GM12878 (cell line): Measurements from ENCODE around the gene TMEM212. TPM values are rescaled to one million over a fixed set of nuclear protein-coding genes. Genes with fewer than 3 reads are reported as not detected.

Experiments
- ATAC-seq: fragments of 200-7000 bp; cut with Tn5 transposase; 3 replicates; pipeline ENCODE4 v1.9.1; 2020; ENCODE audit warnings: mild to moderate bottlenecking, moderate library complexity
- BruUV-seq: library from RNA; stranded (reverse); fragments of 400-500 nt; replicated peaks from 2 replicates; lab custom pipeline; 2021; lab: Mats Ljungman, UMichigan
- CTCF ChIA-PET: fragments of 300-600 bp; sonication (Branson Sonifier 250); formaldehyde crosslinking; extraction: SDS; loops from one replicate; lab custom pipeline; 2021; ENCODE audit warnings: inconsistent platforms; lab: Yijun Ruan, JAX
- POLR2A ChIA-PET: fragments of 350-600 bp; formaldehyde crosslinking; extraction: SDS; loops from one replicate; lab custom pipeline; 2021; ENCODE audit warnings: inconsistent platforms; lab: Charles Lee
- RAD21 ChIA-PET: fragments of 300-600 bp; sonication (Branson Sonifier 250); formaldehyde crosslinking; loops from one replicate; lab custom pipeline; 2023; ENCODE audit warnings: antibody characterized with exemption; ENCODE audit not compliant: unreplicated experiment; lab: Charles Lee
- SMC1A ChIA-PET: fragments of 300-600 bp; sonication (Branson Sonifier 250); formaldehyde crosslinking; loops from one replicate; lab custom pipeline; 2023; ENCODE audit not compliant: unreplicated experiment, uncharacterized antibody; lab: Charles Lee
- DNase-seq: peaks from one replicate; pipeline ENCODE4 v3.0.0-alpha.2; 2011; ENCODE audit warnings: low read depth, low spot score
- FAIRE-seq: peaks from 3 replicates; lab custom pipeline; 2011; peaks lifted over from hg19 to GRCh38; lab: Jason Lieb, UNC
- H2AFZ ChIP-seq: 2 replicates; pipeline ENCODE4 v1.6.0; 2011; ENCODE audit warnings: low read depth, low read length, control low read depth; ENCODE audit not compliant: control insufficient read depth
- H3K27ac ChIP-seq: 2 replicates; pipeline ENCODE4 v1.5.1; 2011; ENCODE audit warnings: control low read depth; ENCODE audit not compliant: control insufficient read depth, insufficient read depth
- H3K27me3 ChIP-seq, 2 experiments: replicated peaks in 1 of 2; 2 replicates each; pipeline versions ENCODE4 v1.6.0 to v1.6.1; 2011; ENCODE audit warnings: low read length in 1 of 2; ENCODE audit not compliant: control insufficient read depth in 2 of 2, insufficient read depth in 2 of 2
- H3K36me3 ChIP-seq, 2 experiments: 2 replicates each; pipeline ENCODE4 v1.5.1; 2011; ENCODE audit warnings: low read length in 1 of 2; ENCODE audit not compliant: control insufficient read depth in 2 of 2, insufficient read depth in 2 of 2
- H3K4me1 ChIP-seq: 2 replicates; pipeline ENCODE4 v1.6.1; 2011; ENCODE audit warnings: mild to moderate bottlenecking, low read length, moderate library complexity, mixed read lengths; ENCODE audit not compliant: control insufficient read depth, insufficient read depth
- H3K4me2 ChIP-seq: 2 replicates; pipeline ENCODE4 v1.6.0; 2011; ENCODE audit warnings: control low read depth; ENCODE audit not compliant: control insufficient read depth, insufficient read depth
- H3K4me3 ChIP-seq: fragments of 200-600 bp; sonication (generic); 2 replicates; pipeline ENCODE4 v1.5.1; 2016
- H3K79me2 ChIP-seq: 2 replicates; pipeline ENCODE4 v1.6.0; 2011; ENCODE audit warnings: low read length; ENCODE audit not compliant: control insufficient read depth, insufficient read depth
- H3K9ac ChIP-seq: 2 replicates; pipeline ENCODE4 v1.8.0; 2011; ENCODE audit warnings: low read length, control low read depth, mixed read lengths; ENCODE audit not compliant: control insufficient read depth, insufficient read depth
- H3K9me3 ChIP-seq: replicated peaks from 3 replicates; pipeline ENCODE4 v1.5.1; 2011; ENCODE audit warnings: mild to moderate bottlenecking, low read length; ENCODE audit not compliant: control insufficient read depth, insufficient read depth
- H4K20me1 ChIP-seq: 2 replicates; pipeline ENCODE4 v1.6.0; 2011; ENCODE audit not compliant: control insufficient read depth, insufficient read depth
- CBFB ChIP-seq: IDR thresholded peaks from 2 replicates; pipeline ENCODE4 v1.6.1; 2016; ENCODE audit warnings: antibody characterized with exemption, low read depth
- FOXM1 ChIP-seq: IDR thresholded peaks from 2 replicates; pipeline ENCODE4 v1.6.1; 2012; ENCODE audit warnings: low read depth, mild to moderate bottlenecking, inconsistent platforms, low read length, moderate library complexity
- HCFC1 ChIP-seq: fragments of 150-350 bp; IDR thresholded peaks from 2 replicates; pipeline ENCODE4 v1.6.1; 2014; ENCODE audit warnings: low read length
- ZBED1 ChIP-seq: IDR thresholded peaks from 2 replicates; pipeline ENCODE4 v1.6.1; 2016; ENCODE audit warnings: borderline replicate concordance
- WGBS: methylation state at CpG from one replicate; pipeline ENCODE4 v1.1.6; 2016; ENCODE audit warnings: low lambda C conversion rate; ENCODE audit not compliant: insufficient replicate concordance, insufficient coverage; ENCODE audit errors: missing lambda C conversion rate; 5-methylcytosine and 5-hydroxymethylcytosine counted together
- in situ Hi-C: fragments of 300-500 bp; cut with MboI; formaldehyde crosslinking; loops from 9 replicates; pipeline ENCODE4 v1.14.3; 2018; ENCODE audit warnings: mixed read lengths
- intact Hi-C: fragments of 100-400 bp; cut with micrococcal nuclease; formaldehyde crosslinking; loops from one replicate; pipeline ENCODE4 v1.14.2; 2022; ENCODE audit not compliant: unreplicated experiment
- polyA plus RNA-seq, 11 experiments: library from polyadenylated mRNA; depleted of rRNA in 4 of 11; unstranded in 6 of 11; stranded (reverse) in 5 of 11; fragments of >200 nt; fragmentation: Nextera tagmentation in 4 of 11; fragmentation: Illumina TruSeq in 1 of 11; extraction: Ambion mirVana in 4 of 11; extraction: Trizol in 1 of 11; gene quantifications; 1 replicate in 1 of 11; 2 replicates in 10 of 11; pipeline versions ENCODE4 v1.2.1 to v1.2.3, GENCODE V29; 2011 to 2016; ENCODE audit warnings: inconsistent platforms in 2 of 11, missing spikeins in 2 of 11, low read depth in 1 of 11
- total RNA-seq, 4 experiments: library from RNA; depleted of rRNA in 3 of 4; stranded (reverse); fragments of >200 nt in 3 of 4; fragmentation: Illumina TruSeq in 1 of 4; extraction: Trizol in 1 of 4; gene quantifications; 2 replicates each; pipeline versions ENCODE4 v1.2.1 to v1.2.3, GENCODE V29; 2013 to 2021
- TF ChIP-seq, protein P1 (sequence below): IDR thresholded peaks from 2 replicates; pipeline ENCODE4 v1.6.1; 2011; ENCODE audit warnings: borderline replicate concordance, low read depth, mild to moderate bottlenecking, moderate library complexity, mixed read lengths, low read length; ENCODE audit not compliant: insufficient read depth; ENCODE audit errors: extremely low read length
- TF ChIP-seq, protein P2 (sequence below): fragments of 450-650 bp; IDR thresholded peaks from 2 replicates; pipeline ENCODE4 v1.6.1; 2017; ENCODE audit warnings: mild to moderate bottlenecking
- TF ChIP-seq, protein P3 (sequence below): fragments of 450-650 bp; IDR thresholded peaks from 2 replicates; pipeline ENCODE4 v1.6.1; 2017; ENCODE audit warnings: low read depth, mild to moderate bottlenecking, moderate library complexity
- TF ChIP-seq, protein P4 (sequence below): fragments of 450-650 bp; IDR thresholded peaks from 2 replicates; pipeline ENCODE4 v1.6.1; 2016; ENCODE audit warnings: mild to moderate bottlenecking, moderate library complexity, borderline replicate concordance

TMEM212 gene
- total and polyA plus RNA-seq, 10 of the 15 experiments (the other 5 are each of a cell fraction or from before 2014, with no cell fraction given) = not detected

DNA sequence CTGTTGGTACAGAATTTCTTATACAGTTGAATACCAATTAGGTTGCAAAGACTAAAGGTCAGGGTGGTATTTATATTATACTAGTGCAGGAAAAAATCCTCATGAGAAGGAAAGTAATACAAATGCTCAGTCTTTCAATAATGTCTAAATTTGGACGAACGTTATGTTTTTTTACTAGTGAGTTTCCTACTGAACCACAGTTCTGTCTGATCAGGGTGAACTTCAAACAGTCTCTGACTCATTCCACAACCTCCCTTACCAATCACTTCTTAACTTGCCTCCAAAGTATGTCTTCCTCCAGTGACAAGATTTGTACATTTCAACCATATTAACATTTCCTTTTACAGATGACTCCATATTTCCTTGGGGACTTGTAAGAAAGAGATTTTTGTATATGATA is 3.4 kb downstream of the TMEM212 start:
- no peaks in the 10 kb centered on the region for H3K9me3 ChIP-seq
- RAD21 ChIA-PET = interaction anchor here (1.0 kb wide), 1 partner anchor 13 kb away, joined by 4 read pairs; no protein-coding TSS in a partner anchor
- TF ChIP-seq HCFC1 (no peak), CBFB (no peak), FOXM1 (peak; percentile 84), ZBED1 (peak; percentile 75; the same call in 1 of the 2 replicates)
- TF ChIP-seq, protein P1, sequence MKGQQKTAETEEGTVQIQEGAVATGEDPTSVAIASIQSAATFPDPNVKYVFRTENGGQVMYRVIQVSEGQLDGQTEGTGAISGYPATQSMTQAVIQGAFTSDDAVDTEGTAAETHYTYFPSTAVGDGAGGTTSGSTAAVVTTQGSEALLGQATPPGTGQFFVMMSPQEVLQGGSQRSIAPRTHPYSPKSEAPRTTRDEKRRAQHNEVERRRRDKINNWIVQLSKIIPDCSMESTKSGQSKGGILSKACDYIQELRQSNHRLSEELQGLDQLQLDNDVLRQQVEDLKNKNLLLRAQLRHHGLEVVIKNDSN = no peak
- TF ChIP-seq, protein P2, sequence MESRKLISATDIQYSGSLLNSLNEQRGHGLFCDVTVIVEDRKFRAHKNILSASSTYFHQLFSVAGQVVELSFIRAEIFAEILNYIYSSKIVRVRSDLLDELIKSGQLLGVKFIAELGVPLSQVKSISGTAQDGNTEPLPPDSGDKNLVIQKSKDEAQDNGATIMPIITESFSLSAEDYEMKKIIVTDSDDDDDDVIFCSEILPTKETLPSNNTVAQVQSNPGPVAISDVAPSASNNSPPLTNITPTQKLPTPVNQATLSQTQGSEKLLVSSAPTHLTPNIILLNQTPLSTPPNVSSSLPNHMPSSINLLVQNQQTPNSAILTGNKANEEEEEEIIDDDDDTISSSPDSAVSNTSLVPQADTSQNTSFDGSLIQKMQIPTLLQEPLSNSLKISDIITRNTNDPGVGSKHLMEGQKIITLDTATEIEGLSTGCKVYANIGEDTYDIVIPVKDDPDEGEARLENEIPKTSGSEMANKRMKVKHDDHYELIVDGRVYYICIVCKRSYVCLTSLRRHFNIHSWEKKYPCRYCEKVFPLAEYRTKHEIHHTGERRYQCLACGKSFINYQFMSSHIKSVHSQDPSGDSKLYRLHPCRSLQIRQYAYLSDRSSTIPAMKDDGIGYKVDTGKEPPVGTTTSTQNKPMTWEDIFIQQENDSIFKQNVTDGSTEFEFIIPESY = no peak
- TF ChIP-seq, protein P3, sequence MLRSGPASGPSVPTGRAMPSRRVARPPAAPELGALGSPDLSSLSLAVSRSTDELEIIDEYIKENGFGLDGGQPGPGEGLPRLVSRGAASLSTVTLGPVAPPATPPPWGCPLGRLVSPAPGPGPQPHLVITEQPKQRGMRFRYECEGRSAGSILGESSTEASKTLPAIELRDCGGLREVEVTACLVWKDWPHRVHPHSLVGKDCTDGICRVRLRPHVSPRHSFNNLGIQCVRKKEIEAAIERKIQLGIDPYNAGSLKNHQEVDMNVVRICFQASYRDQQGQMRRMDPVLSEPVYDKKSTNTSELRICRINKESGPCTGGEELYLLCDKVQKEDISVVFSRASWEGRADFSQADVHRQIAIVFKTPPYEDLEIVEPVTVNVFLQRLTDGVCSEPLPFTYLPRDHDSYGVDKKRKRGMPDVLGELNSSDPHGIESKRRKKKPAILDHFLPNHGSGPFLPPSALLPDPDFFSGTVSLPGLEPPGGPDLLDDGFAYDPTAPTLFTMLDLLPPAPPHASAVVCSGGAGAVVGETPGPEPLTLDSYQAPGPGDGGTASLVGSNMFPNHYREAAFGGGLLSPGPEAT = peak; percentile 70; the same call in 1 of the 2 replicates
- TF ChIP-seq, protein P4, sequence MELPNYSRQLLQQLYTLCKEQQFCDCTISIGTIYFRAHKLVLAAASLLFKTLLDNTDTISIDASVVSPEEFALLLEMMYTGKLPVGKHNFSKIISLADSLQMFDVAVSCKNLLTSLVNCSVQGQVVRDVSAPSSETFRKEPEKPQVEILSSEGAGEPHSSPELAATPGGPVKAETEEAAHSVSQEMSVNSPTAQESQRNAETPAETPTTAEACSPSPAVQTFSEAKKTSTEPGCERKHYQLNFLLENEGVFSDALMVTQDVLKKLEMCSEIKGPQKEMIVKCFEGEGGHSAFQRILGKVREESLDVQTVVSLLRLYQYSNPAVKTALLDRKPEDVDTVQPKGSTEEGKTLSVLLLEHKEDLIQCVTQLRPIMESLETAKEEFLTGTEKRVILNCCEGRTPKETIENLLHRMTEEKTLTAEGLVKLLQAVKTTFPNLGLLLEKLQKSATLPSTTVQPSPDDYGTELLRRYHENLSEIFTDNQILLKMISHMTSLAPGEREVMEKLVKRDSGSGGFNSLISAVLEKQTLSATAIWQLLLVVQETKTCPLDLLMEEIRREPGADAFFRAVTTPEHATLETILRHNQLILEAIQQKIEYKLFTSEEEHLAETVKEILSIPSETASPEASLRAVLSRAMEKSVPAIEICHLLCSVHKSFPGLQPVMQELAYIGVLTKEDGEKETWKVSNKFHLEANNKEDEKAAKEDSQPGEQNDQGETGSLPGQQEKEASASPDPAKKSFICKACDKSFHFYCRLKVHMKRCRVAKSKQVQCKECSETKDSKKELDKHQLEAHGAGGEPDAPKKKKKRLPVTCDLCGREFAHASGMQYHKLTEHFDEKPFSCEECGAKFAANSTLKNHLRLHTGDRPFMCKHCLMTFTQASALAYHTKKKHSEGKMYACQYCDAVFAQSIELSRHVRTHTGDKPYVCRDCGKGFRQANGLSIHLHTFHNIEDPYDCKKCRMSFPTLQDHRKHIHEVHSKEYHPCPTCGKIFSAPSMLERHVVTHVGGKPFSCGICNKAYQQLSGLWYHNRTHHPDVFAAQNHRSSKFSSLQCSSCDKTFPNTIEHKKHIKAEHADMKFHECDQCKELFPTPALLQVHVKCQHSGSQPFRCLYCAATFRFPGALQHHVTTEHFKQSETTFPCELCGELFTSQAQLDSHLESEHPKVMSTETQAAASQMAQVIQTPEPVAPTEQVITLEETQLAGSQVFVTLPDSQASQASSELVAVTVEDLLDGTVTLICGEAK = no peak; the same call in 1 of the 2 replicates

More for the DNA sequence above, 3.4 kb downstream of the TMEM212 start:
- no TSS peak for BruUV-seq
- Histone ChIP-seq H3K27ac (no peak overlapping the region), H3K27me3 (no peaks in the 10 kb centered on the region), H4K20me1 (no peaks in the 10 kb centered on the region), H3K9ac (no peak overlapping the region), H2AFZ (no peak overlapping the region; the same call in 1 of the 2 replicates), H3K36me3 (no peaks in the 10 kb centered on the region), H3K79me2 (no peaks in the 10 kb centered on the region), H3K4me3 (no peak overlapping the region), H3K4me1 (peaks cover 13% of the 10 kb centered on the region), H3K4me2 (0 out of 2 replicates have a peak overlapping the region, but pooled peaks have one; percentile 26)
- peak; percentile 97 for ATAC-seq
- ChIA-PET CTCF (interaction anchor here (1.2 kb wide), 1 partner anchor 74 kb away, joined by 3 read pairs; no protein-coding TSS in a partner anchor), SMC1A (interaction anchor here (1.0 kb wide), 1 partner anchor 9 kb away, joined by 3 read pairs; no protein-coding TSS in a partner anchor), POLR2A (no interaction called here)
- peak; percentile 70 for FAIRE-seq
- DNase-seq = peak; percentile 80
- in situ Hi-C loops (no loop called here), intact Hi-C loops (loop anchor here (5.0 to 10.0 kb wide), 3 partner anchors 188 to 496 kb away; partner anchors contain the start of gene FNDC3B)
- WGBS = 0% methylated on average over 2 of the region's 2 CpGs
